HL-60/S4 (cell line): ENCODE measurements around the gene GSK3A.

ENCODE experiments used
- in situ Hi-C: fragments of 300-500 bp; cut with MboI; formaldehyde crosslinking; loops from 2 replicates; pipeline ENCODE4 v1.14.3; 2022; ENCODE audit warnings: low sequenced_read_pairs

The GSK3A gene

DNA sequence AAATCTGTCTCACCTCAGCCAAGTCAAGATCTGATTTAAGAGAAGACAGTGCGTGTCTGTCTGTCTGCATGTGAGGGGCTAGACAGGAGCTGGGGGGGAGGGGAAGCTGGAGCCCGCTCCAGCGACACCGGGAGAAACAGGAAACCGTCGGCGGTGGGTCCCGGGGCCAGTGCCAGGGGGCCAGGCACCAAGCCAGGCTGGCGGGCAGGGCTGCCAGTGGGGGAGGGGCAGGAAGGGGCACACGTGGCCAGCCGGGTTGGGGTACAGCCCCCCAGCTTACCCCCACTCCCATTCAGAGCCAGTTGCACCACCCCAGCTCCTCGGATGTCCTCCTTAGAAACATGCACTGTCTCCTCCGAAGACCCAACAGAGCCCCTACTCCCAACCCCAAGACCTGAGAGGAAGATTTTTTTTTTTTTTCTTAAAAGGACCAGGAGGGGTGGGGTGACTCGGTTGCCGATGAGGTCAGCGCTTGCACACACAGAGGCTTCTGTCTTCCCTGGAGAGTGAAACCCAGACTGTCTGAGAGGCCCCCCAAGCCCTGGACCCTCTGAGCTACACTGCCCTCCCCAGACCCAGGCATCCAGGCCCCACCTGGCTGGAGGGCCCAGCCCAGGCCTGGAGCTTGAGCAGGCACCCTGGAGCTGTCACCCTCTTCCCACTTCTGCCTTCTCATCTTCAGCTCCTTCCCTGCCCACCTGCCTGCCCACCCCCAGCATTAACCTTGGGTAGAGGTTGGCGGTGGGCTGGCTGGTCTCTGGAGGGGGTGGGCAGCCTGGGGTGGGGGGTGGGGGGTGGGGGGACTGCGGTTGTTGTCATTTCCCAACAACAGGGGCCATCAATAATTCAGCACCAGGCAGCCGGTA lies 8.5 kb upstream of the GSK3A start:
- in situ Hi-C loops = no loop called here

DNA sequence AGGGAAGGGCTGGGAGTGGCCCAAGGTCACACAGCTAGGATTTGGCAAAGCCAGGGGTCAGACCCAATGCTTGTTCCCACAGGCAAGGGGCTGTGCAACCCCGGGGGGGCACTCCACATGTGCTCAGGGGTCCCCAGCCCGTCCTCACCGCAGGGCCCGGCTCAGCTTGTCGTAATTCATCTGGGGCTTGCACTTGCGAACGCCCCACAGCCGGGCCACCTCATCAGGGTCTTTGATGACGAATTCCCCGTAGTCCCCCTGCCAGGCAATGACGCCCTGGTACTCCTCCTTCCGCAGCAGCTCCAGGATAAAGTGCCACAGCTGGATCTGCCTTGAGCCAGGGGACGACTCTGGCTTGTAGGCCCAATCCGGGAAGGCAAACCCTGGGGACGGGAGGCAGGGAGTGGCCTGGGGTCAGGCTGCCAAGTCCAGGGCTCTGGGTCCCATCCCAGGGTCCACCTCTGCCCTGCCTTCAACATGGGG lies 7.8 kb upstream of the GSK3A start:
- in situ Hi-C loops = no loop called here

DNA sequence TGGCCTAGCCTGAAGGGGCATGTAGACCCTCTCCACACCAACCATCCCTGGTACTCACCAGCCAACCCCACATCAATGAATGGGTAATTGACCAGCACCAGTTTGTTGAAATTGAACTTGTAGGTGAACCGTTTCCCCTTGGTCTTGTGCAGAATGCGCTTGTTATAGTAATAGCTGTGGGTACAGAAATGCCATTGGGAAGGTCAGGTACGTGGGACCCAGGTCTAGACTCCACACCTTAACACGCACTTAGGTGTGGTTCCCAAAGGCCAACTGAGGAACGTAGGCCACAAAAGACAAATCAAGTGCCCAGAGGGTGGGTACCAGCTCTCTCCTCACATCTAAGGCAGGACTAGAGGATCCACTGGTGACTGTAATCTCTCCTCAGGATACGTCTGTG lies 7.4 kb upstream of the GSK3A start:
- in situ Hi-C loops = no loop called here

DNA sequence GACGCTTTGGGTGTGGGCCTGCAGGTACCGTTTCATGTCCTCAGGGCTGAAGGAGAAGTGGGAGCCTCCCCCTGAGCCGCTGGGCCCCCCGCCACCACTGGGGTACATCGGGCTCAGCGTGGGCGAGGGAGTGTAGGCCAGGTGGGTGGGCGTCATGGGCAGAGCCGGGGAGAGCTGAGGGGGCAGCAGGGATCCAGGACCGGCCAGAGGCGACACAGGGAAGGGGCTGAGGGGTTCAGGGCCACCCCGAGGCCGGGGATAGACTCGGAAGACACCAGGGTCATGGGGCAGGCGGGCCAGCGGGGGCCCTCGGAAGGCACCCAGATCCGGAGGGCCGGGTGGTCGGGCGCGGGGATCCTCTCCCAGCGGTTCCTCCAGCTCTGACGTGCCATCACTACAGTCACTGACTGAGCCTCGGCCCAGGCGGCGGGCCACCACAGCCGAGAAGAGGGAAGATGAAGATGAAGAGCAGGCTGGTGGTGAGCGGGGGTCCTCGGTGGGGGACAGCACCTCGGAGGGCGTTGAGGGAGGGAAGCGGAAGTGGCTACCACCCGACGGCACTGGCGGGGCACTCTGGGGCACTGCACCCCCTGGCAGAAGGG lies 6.8 kb upstream of the GSK3A start:
- in situ Hi-C loops = no loop called here

DNA sequence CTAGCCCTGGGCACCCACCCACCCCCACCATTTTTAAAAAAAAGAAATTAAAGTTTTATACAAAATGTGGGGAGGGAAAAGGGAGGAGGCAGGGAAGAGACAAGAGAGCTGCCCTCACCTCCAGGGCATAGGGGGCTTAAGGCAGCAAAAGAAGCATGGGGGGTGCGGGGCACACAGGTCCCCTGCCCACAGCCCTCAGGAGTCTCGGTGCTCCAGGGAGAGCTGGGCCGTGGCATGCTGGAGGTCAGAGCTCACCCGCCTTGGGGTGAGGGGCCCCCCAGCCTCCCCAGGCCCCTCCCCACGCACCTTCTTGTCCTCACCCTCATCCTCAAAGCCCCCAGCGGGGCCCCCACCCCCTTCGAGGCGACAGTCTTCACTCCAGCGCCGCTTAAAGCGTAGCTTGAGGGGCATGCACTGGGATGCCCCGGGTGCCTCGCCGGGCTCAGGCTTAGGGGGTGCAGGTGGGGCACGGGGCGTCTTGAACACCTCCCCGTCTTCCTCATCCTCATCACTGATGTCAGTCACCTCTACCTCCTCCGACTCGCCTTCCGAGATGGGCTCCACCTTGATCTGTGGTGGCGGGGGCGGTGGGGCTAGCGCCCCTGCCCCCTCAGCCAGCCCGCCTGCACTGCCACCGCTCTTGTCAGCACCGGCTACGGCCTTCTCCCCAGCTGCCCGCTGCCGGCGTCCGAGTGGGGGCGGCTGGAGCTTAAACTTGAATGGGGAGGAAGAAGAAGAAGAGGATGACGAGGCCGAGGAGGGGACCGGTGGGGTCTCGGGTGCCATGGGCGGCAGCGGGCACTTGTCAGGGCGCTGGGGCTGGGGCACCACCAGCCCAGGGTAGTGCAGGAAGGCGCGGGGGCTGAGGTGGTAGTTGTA lies 6.1 kb upstream of the GSK3A start:
- in situ Hi-C loops = no loop called here

DNA sequence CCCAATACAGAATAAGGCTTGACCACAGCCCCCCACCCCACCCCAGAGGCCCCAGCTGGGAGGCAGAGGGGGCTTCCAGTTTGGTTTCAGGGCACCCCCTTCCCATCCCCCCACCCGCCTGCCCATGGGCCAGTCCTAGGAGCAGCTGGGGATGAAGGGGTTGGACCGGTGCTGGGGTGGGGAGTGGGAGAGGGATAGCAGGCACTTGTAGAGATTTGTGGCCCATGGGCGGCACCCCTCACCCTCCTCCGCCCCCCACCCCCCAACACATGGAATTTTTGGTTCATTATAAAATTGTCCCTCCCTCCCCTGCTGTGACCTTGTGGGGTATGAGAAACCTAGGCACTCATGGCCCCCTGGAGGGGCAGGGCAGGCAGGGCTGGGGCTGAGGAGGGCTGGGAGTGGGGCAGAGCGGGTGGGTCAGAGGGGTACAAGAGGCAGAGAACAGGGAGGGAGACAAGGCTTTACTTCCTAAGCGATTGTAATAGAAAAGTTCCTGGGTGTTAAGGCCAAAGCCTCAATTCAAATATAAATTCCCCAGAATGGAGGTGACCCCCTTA lies 5.3 kb upstream of the GSK3A start:
- in situ Hi-C loops = no loop called here

DNA sequence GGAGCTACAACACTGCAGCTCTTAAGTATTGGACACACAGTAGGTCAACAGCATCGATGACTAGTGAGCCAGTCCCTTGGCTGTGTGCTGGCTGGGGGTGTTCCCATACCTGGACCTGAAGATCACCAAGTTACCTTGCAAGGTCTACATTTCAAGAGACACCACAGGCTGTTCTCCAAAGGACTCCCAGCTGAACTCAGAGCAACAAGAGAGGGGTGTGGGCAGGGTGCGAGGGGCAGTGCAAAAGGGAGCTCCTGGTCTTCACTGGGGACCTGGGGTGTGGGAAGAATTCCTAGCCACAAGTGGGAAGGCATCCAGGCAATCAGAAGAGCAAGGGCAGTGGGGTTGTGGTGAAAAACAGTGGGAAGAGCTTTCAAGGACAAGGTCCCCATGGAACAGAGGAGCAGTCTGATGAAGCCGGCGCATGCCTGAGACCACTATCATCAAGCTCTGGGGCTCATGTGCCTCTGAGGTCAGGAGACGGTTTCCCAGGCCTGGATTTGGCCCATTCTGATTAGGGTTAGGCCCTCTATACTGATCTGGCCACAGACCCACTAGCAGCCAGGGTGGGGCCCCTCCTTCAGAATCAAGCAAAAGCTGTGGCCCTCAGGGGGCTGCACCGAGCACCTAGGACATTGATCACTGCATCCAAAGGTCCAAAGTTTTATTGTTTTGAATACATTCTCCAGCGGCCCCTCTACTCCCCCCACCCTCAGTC lies 4.7 kb upstream of the GSK3A start:
- in situ Hi-C loops = no loop called here

DNA sequence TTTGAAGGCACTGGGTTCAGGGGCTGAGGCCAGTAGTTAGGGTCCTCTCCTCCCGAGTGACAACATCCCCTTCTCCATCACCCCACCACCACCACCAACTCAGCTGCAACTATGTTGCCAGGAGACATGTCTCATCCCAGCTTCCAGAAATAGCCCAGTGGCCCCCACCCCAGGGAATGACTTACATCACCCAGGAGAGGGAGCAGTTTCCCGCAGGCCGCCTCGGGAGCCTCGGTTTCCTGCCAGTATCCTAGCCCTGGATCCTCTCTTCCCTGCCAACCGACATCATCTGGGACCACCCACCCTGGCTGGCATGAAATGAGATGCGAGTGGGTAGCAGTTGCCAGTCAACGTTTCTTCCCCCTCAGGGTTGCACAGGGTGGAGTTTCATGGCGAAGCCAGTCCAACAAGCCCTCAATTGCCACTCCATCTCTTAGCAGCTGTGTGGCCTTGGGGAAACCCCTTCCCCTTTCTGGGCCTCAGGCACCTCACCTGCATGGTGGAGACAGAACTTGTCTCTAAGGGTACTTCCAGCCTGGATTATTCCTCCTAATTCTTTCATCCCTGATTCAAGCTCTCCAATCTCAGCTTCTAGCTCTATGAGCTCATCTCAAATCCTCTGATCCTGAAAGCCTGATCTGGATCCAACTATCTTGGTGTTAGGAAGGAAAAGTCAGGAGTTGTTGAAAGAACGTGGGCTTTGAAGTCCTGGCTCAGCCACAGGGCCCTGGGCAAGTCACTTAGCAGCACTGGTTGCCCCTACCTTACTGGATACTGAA lies 3.9 kb upstream of the GSK3A start:
- in situ Hi-C loops = no loop called here

DNA sequence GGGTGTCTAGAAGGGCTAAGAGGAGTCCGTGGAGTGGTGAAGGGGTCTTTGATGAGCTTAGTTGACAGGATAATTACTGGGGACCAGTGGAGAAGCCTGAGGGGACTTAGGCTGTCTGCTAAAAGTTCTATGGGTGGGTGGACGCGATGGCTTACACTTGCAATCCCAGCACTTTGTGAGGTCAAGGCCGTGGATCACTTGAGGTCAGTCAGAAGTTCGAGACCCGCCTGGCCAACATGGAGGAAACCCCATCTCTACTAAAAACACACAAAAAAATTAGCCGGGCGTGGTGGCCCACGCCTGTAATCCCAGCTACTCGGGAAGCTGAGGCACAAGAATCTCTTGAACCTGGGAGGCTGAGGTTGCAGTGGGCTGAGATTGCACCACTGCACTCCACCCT lies 2.8 kb upstream of the GSK3A start:
- in situ Hi-C loops = no loop called here

DNA sequence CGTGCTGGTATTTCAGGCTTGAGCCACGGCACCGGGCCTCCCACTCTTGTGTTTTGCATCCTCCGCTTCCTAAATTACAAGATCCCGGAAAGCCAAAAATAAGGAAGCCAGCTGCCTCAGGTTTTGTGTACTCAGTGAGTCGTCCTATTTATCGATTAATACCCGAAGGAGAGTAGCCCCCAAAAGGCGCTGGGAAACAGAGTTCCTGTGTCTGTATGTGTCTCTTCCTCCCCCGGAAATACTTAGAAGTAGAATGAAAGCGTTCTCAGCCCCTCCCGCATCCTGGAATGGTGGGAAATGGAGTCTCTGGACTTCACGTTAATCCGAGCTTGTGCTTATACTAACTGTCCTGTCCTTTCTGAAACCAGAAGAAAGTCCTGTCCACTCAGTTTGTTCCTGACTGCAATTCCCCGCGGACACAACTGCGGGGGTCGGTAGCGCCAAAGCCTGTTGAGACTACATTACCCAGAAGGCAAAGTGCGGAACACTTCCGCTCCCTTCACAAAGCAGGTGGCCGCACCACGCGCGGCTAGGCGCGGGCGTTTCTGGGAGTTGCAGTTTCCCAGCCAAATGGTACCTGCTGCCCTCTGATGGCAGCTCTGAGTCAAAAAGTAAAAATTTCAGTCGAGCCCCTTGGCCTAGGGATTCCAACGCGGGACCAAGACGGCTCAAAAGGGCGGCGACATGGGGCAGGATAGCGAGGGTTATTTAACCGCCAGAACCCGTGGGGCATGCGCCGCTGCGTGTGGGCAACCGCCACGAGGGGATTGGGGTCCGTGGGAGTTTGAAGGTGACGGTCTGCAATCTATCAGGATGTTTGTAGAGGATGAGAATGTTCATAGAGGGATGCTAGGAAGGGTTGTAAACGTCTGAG lies 2.2 kb upstream of the GSK3A start:
- in situ Hi-C loops = no loop called here

DNA sequence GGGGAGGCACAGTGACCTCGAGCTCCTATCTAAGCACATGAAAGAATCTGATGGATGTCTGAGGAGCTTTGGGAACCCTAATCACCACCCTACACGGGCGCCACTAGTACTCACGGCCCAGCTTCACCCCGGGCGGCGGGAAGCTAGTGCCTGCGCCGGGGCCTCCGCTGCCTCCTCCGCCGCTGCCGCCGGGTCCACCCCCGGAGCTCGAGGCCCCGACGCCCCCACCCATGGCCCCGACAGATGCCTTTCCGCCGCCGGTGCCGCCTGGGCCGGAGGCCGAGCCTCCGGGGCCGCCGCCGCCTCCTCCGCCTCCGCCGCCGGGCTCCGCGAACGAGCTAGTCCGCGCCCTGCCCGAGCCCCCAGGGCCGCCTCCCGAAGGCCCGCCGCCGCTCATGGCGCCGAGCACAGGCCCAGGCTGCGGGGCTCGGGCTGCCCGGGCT lies 312 bp downstream of the GSK3A start:
- in situ Hi-C loops = no loop called here

DNA sequence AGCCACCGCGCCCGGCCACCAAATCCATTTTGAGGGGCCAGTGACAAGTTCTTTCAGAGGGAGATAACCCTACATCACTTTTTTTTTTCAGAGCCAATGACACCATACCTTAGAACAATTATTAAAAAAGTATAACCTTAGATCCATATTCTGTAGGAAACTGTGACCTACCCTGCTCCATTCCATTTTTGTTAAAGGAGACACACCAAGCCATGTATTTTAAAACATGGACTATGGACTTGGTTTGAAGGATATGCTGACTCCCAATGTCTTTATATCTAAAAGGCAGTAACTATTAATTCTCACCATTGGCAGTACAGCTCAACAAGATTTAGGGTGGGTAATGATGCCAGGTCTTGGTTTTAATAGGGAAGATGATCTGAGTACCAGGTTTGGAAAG lies 1.1 kb downstream of the GSK3A start:
- in situ Hi-C loops = no loop called here

DNA sequence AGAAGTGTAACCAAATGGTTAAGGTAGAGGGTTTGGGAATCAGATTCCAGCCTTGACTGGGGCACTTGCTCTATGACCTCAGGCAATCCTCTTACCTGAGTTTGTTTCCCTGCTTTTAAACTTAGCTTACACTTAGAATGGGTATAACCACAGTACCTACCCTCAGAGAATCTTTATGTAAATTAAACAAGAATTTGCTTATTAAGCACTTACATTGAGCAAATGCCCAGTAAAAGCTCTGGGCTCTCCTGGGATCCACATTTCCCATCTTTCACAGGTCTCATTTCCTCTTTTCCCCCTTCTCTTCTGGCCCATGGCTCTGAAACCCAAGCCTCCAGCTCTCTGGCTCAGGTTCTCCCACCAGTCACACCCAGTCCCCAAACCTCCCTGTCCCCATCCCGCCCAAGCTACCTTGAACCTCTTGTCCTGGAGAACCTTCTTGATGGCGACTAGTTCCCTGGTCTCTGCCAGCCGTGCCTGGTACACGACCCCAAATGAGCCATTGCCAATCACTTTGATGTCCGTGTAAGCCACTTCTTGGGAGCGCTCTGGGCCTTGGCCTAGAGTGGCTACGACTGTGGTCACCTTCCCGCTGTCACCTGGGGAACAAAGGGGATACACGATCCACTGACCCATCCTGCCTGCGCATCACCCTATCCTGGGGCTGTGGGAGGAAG lies 2.7 kb downstream of the GSK3A start:
- in situ Hi-C loops = no loop called here

DNA sequence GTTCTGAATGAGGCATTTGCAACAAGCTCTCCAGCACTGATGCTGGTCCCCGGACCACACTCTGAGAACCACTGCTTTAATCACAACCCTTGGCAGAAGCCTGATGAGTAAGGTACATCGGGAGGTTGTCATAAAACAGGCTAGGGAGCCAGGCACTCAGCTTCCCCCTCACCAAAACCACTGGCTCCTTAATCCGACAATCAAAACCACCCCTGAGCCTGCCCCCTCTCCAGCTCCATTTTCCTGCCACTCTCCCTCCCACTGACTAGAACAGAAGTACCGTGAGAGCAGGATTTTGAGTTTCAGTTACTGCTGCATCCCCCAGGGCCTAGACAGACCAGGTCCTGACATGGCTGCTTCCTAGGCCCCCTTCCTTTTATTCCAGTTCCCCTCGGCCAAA lies 7.2 kb downstream of the GSK3A start:
- in situ Hi-C loops = no loop called here

DNA sequence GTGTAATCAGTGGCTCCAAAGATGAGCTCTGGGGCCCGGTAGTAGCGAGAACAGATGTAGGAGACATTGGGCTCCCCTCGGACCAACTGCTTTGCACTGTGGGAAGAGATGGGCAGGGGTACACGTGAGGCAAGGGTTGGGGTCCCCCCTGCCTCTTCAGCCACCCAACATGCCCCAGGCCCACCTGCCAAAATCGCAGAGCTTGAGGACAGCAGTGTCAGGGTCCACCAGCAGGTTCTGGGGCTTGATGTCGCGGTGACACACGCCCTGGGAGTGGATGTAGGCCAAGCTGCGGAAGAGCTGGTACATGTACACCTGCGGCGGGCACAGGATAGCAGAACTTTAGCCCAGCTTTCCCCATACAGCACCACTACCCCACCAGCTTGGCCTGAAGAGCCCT lies 8.0 kb downstream of the GSK3A start:
- in situ Hi-C loops = no loop called here

DNA sequence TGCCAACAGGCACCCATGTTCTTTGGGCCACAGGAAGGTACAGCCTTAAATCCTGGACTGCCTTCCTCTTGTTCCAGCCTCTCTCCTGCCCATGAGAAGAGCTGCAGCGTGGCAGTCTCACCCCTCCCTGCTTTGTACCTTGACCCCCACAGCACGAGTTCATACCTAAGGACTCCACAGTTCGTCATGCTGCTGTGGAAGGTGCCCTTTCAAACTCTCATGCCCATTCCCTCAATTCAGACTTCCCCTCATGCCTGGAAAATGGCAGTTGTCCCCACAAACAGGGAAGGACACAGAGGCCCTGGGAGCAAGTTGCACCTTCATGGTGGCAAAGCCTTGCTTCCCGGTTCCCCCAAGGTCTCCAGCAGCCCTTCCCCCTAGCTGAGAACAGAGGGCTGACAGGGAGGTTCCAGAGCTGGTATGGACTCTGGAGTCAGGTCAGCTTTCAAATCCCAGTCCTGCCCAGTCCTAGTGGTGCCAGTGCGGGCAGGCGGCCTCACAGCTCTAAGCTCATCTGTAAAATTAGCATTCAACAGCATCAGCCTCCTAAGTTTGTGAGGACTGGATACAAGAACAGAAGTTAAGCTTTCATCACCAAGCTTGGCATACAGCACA lies 8.6 kb downstream of the GSK3A start:
- in situ Hi-C loops = no loop called here

DNA sequence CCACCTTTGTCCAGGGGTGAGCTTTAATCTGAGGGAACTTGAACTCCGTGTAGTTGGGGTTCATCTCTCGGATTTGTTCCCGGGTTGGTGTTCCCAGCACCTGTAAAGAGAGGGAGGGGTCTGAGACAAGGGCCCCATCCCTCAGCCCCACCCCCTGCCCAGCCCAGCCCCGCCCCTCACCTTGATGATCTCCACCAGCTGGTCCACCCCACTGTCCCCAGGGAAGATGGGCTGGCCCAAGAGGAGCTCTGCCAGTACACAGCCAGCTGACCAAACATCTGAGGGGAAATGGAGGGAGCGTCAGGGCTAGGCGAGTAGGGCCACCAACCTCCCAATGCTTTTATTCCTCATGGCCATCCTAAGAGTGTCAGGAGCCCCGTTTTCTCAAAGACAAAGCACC lies 9.3 kb downstream of the GSK3A start:
- in situ Hi-C loops = no loop called here

DNA sequence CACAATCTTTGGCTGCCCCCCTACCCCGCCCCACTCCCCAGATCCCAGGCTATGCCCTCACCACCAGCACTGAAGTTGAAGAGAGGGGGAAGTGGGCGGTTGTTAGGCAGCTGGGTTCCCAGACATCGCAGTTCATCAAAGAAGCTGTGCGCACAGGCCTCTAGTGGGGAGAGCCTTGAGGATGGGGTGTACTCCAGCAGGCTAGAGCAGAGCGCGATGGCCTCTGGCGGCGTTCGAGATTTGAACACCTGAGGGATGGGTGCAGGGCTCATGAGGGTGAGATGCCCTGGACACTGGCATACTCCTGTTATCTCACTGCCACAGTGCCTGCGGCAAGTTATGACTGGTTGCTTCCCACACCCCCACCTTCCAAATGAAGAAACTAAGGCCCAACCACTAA lies 10.0 kb downstream of the GSK3A start:
- in situ Hi-C loops = no loop called here
